Activated gamma-delta T cell treated with Interleukin-2 at 50 U/mL for 16 hours (primary cell): ENCODE data around the gene APOC4.
"Not testable (repeated sequence)": the region's sequence is repeated elsewhere in the genome, so short reads cannot be mapped to it uniquely, and the experiment has no call there.

ENCODE experiments used
- DNase-seq: peaks from one replicate; pipeline ENCODE4 v3.0.0-alpha.2; 2020

Gene APOC4

DNA sequence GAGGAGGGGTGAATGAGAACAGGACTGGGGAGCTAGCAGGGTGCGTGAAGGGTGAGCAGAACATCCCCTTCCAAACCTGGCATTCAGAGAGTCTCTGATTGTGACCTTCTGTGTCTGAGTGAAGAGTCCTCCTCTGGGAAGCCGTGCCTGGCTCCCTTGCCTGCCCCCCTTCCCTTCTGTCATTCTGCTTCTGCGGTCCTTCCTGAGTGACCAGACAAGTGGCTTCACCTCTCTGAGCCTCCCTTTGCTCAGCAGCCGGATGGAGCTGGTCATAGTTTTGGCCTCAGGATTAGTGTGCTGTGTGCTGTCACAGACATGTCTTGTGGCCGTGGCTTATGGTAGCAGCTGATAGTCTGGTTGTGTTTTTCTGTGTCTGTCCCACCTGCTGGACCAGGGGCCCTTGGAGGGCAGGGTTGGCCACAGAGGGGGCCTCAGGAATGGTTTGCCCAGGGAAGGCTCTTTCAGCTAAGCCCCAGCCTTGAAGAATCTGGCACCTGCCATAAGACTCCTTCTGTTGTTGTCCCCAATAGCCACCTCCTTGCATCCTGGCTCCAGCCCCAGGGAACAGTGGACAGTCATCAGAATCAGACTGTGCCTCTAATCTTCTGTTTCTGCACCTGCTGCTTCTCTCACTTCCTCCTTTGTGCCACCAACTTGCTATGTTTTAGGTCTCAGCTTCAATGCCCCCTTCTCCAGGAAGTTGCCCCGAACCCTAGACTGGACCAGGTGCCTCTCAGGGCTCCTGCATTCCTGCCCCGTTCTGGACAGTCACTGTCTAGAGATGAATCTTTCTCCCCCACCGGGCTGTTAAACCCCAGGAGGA is 19.1 kb downstream of the APOC4 start:
- no peak for DNase-seq

DNA sequence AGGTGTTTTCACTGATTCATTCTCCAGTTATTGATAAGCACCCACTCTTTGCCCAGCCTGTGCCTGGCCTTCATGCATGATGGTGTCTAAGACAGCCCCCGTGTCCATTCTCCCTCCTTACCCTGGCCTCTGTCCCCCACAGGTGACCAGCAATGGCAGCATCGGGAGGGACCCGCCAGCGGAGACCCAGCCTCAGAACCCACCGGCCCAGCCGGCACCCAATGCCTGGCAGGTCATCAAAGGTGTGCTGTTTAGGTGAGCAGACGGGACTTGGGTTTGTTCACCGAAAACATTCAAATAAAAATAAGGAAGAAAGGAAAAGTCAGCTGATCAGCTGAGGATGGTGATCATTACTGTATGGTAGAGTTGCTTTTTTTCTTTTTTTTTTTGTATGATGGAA is 19.8 kb downstream of the APOC4 start:
- no peak for DNase-seq

DNA sequence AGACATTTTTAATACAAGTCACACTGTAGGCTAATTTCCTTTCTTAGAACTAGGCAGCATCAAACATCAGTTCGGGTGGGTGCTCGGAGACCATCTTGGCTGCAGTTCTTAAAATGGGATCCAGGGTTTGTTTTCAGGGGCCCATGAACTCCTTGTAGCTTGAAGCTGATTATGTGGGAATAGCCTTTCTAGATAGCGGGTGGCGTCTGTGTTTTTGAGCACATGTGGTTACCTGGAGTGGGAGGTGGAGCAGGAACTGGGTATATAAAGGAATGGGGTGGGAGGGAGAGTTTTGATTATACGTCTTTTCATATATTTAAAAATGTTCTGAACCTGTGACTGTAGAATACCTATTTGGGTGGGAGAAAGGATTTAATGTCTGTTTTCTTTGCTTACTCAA is 26.1 kb downstream of the APOC4 start:
- no peak for DNase-seq

- no peak for DNase-seq
Measured at GRCh38 chr19:44968670-44969069, 26.6 kb downstream of the APOC4 start.

DNA sequence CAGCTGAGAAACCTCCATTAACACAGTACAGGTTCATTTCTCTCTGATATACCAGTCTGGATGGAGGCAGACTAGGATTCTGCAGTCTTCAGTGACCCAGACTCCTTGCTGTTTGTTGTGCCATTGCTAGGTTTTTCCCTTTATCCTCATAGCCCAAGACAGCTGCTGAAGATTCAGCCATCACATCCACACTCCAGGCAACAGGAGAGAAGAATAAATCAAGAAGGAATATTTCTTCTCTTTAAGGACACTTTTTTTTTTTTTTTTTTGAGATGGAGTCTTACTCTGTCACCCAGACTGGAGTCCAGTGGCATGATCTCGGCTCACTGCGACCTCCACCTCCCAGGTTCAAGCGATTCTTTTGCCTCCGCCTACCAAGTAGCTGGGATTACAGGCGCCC is 27.4 kb downstream of the APOC4 start:
- DNase-seq, result no peak

DNA sequence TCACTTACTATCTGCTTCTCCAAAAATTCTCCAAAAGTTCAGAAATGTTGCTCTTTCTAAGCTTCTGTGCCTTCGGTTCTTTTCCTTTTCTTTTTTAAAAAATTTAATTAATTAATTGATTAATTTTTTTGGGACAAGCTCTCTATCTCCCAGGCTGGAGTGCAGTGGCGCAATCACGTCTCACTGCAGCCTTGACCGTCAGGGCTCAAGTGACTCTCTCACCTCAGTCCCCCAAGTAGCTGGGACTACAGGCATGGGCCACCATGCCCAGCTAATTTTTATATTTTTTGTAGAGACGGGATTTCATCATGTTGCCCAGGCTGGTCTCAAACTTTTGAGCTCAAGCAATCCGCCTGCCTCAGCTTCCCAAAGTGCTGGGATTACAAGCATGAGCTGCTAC is 29.4 kb downstream of the APOC4 start:
- DNase-seq, result not testable (repeated sequence)

- DNase-seq, result no peak
Measured at GRCh38 chr19:44972802-44973201, 30.8 kb downstream of the APOC4 start.

DNA sequence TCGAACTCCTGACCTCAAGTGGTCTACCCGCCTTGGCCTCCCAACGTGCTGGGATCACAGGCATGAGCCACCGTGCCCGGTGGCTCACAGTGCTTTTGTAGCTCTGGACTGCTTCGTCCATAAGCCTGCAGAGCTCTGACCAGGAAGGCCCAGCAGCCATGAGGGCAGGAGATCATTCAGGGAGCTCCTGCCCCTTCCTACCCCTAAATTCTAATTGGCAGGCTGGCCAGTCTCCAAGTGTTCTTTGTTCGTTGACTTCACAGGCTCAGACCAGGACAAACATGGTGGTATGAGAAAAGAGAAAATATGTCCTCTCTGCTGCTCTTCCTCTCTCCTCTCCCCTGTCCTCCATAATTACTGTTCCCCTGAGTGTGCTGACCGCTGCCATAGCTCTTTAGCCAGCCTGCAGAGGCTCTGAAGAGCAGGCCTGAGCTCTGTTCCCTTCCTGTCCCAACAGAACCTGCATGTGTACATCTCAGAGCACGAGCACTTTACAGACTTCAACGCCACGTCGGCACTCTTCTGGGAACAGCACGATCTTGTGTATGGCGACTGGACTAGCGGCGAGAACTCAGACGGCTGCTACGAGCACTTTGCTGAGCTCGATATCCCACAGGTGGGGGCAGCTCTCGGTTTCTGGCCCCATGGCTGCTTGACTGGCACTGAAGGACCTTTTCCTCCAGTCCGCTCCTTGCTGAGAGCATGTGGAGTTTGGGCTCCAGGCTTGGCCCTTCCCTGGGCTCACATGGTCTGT is 32.1 kb downstream of the APOC4 start:
- no peak for DNase-seq

- DNase-seq, result no peak
Measured at GRCh38 chr19:44974857-44975256, 32.8 kb downstream of the APOC4 start.

DNA sequence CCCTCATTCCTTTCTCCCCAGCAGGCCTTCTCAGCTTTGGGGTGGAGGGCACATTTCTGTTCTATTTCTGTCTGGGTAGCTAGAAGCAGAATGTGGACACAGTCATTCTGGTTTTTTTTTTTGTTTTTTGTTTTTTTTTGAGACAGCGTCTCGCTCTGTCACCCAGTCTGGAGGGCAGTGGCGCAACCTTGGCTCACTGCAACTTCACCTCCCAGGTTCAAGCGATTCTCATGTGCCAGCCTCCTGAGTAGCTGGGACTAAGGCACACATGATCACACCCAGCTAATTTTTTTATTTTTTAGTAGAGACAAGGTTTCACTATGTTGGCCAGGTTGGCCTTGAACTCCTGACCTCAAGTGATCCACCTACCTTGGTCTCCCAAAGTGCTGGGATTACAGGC is 33.4 kb downstream of the APOC4 start:
- no peak for DNase-seq

DNA sequence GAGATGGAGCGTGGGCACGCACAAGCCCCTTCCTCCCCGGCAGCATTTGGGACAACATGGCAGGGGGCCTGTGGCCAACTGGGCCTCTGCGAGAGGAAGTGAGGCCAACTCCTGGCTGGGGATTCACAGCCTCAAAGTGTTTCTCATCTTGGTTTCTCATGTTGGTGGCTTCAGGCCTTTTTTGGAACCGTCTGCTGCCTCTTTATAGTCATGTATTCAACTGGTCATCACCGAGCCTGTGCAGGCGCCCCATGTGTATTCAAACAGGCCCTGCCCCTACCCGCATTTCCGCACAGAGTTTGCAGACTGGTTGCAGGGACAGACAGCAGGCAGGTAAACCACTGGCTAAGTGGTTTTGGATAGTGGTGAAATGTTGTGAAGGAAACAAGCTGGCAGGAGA is 42.0 kb downstream of the APOC4 start:
- DNase-seq, result no peak

- DNase-seq, result no peak
Measured at GRCh38 chr19:44985445-44985844, 43.4 kb downstream of the APOC4 start.

- no peak for DNase-seq
Measured at GRCh38 chr19:44986389-44986788, 44.4 kb downstream of the APOC4 start.

DNA sequence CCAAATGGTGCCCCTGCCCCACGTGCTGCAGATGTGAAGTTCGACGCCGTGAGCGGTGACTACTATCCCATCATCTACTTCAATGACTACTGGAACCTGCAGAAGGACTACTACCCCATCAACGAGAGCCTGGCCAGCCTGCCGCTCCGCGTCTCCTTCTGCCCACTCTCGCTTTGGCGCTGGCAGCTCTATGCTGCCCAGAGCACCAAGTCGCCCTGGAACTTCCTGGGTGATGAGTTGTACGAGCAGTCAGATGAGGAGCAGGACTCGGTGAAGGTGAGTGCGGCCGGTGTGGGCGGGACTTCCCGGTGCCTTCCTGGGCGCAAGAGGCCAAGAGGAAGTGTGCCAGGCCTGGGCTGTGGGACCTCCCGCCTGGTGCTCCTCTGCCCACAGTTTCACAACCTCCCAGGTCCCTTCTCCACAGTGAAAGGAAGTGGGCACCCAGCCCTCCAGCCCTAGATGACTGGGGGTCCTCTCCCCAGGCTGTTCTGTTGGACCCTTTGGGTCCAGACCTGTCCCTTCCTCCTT is 45.2 kb downstream of the APOC4 start:
- no peak for DNase-seq

- no peak for DNase-seq
Measured at GRCh38 chr19:44988273-44988672, 46.2 kb downstream of the APOC4 start.

- peak; percentile 55 for DNase-seq
Measured at GRCh38 chr19:44988896-44989556, 47.0 kb downstream of the APOC4 start.

GRCh38 chr19:44990459-44990858 is 48.4 kb downstream of the APOC4 start:
- DNase-seq, result no peak

DNA sequence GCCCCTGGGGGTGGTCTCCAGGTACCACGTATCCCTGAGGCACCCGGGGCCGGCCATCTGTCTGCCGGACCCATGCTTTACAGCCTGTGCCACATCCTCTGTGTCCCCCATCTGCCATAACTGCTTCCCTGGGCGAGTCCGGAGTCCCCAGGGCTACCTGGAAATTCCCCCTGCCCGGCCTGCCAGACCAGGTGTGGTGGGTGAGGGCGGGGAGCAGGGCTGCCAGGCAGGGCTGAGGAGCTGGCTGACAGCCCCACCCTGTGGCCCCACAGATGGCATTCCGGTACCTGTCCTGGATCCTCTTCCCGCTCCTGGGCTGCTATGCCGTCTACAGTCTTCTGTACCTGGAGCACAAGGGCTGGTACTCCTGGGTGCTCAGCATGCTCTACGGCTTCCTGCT is 48.9 kb downstream of the APOC4 start:
- DNase-seq, result no peak

DNA sequence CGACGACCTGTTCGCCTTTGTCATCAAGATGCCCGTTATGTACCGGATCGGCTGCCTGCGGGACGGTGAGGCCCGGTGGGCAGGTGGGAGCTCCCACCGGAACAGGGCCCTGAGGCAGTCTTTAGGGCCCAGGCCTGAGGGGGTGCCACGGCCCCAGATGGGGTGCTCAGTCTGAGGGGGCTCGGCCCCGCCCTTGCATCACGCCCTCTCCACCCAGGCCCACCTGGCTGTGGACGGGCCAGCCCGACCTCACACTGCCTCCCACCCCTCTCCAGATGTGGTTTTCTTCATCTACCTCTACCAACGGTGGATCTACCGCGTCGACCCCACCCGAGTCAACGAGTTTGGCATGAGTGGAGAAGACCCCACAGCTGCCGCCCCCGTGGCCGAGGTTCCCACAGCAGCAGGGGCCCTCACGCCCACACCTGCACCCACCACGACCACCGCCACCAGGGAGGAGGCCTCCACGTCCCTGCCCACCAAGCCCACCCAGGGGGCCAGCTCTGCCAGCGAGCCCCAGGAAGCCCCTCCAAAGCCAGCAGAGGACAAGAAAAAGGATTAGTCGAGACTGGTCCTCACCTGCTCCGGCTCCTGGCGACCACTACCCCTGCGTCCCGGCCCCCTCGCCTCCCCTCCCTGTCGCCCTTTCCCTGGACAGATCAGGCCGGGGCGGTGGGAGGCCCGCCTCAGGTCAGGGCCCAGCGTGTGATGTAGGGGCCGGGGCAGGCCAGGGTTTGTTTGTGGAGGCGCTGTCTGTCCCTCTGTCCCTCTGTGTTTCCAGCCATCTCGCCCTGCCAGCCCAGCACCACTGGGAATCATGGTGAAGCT is 50.5 kb downstream of the APOC4 start:
- no peak for DNase-seq

GRCh38 chr19:44993526-44993925 is 51.5 kb downstream of the APOC4 start:
- no peak for DNase-seq

DNA sequence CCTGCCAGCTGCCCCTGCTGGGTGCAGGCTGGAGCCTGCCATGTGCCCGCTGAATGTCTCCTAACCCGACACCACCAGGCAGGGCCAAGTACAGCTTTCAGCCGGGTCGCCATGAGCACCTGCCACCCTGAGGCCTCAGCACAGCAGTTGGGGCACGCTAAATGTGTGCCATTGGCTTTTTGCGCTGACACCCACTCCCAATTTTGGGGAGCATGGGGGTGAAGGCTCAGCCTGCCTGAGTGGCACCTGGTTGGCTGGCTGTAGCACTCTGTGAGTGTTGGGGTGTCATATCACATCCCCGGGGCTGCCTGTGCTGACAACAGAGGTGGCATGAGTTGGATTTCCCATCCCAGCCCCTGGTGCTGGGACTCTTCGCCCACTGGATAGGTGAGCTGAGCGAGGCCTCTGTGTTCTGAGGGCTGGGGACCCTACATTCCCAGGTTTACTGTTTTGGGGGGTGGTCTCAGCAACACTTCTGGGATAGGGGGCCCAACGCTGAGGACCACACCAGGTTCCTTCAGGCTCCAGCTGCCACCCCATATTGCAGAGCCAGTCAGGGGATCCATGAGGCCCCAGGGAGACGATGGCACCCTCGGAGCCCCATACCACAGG is 52.0 kb downstream of the APOC4 start:
- no peak for DNase-seq
